MCF 10A (cell line): ENCODE results near the gene PRRT1. TPM values are rescaled to one million over a fixed set of nuclear protein-coding genes. Genes with fewer than 3 reads are reported as not detected.
A peak's percentile ranks its signal among the peaks of the same experiment; 100 is the strongest.
"Not testable (repeated sequence)": the region's sequence is repeated elsewhere in the genome, so short reads cannot be mapped to it uniquely, and the experiment has no call there.

ENCODE experiments used
- BruUV-seq: library from RNA; stranded (reverse); fragments of 400-500 nt; replicated peaks from 2 replicates; lab custom pipeline; 2021; lab: Mats Ljungman, UMichigan
- CTCF ChIA-PET: fragments of 300-600 bp; sonication (Branson Sonifier 250); formaldehyde crosslinking; extraction: SDS; loops from one replicate; lab custom pipeline; 2021; ENCODE audit warnings: antibody characterized with exemption, inconsistent platforms; lab: Yijun Ruan, JAX
- POLR2A ChIA-PET: fragments of 300-600, 350-650 bp; sonication (Branson Sonifier 250); formaldehyde crosslinking; extraction: SDS; loops from one replicate; lab custom pipeline; 2020; ENCODE audit warnings: antibody characterized with exemption, inconsistent platforms; lab: Yijun Ruan, JAX
- DNase-seq: peaks from one replicate; pipeline ENCODE4 v3.0.0-alpha.2; 2018; ENCODE audit not compliant: unreplicated experiment
- H3K27ac Mint-ChIP-seq: one replicate; pipeline ENCODE4 v1.8.0; 2022; ENCODE audit warnings: mild to moderate bottlenecking, low read depth, mixed read lengths; ENCODE audit not compliant: unreplicated experiment
- H3K27me3 Mint-ChIP-seq: one replicate; pipeline ENCODE4 v1.8.0; 2022; ENCODE audit warnings: mixed read lengths; ENCODE audit not compliant: insufficient read depth, unreplicated experiment
- H3K36me3 Mint-ChIP-seq: one replicate; pipeline ENCODE4 v1.8.0; 2022; ENCODE audit warnings: mild to moderate bottlenecking, moderate library complexity, mixed read lengths; ENCODE audit not compliant: insufficient read depth, unreplicated experiment
- H3K4me1 Mint-ChIP-seq: one replicate; pipeline ENCODE4 v1.8.0; 2022; ENCODE audit warnings: mixed read lengths; ENCODE audit not compliant: insufficient read depth, unreplicated experiment
- H3K4me3 Mint-ChIP-seq: one replicate; pipeline ENCODE4 v1.8.0; 2022; ENCODE audit warnings: mild to moderate bottlenecking, moderate library complexity, mixed read lengths; ENCODE audit not compliant: unreplicated experiment
- H3K9me3 Mint-ChIP-seq: one replicate; pipeline ENCODE4 v1.8.0; 2022; ENCODE audit warnings: mixed read lengths; ENCODE audit not compliant: unreplicated experiment
- intact Hi-C: fragments of 100-400 bp; cut with micrococcal nuclease; formaldehyde crosslinking; loops from 2 replicates; pipeline ENCODE4 v1.14.1; 2022
- microRNA-seq: library from miRNA; unstranded; fragments of <30 nt; microRNA quantifications from one replicate; pipeline ENCODE4 v1.2.0, GENCODE V29; 2022
- total RNA-seq: library from RNA; stranded (reverse); gene quantifications from 2 replicates; pipeline ENCODE4 v1.2.3, GENCODE V29; 2022
- TF ChIP-seq, protein P1 (sequence below): fragments of 200-600 bp; IDR thresholded peaks from one replicate; pipeline ENCODE4 v1.8.0; 2022; ENCODE audit warnings: antibody characterized with exemption, mild to moderate bottlenecking; ENCODE audit not compliant: unreplicated experiment

The PRRT1 gene
- total RNA-seq, 1 experiment from 2014 or later, result 0.19 TPM

DNA sequence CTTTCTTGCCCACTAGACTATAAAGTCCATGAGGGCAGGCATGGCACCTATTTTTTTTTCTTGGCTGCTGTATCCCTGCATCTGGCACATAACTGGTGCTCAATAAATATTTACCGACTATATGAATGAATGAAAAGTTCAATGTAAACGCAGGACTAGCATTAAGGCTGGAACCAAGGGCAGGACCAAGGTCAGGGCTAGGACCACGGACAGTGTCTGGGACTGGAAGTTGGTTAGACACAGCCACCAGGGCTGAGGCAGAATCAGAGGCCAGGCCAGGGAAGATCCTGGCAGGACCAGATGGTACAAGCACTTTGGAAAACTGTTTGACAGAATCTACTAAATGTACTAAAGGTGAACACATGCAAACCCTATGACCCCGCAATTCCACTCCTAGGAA is 46.3 kb downstream of the PRRT1 start:
- ChIA-PET CTCF (interaction anchor here (0.6 kb wide), 1 partner anchor 54 kb away, joined by 3 read pairs; no protein-coding TSS in a partner anchor), POLR2A (no interaction called here)
- DNase-seq, result no peak
- Mint-ChIP-seq H3K27ac (no peak overlapping the region), H3K4me1 (peaks cover 33% of the 10 kb centered on the region), H3K27me3 (peaks cover 45% of the 10 kb centered on the region), H3K36me3 (peaks cover 6% of the 10 kb centered on the region), H3K4me3 (no peak overlapping the region), H3K9me3 (peaks cover 9% of the 10 kb centered on the region)
- TF ChIP-seq, protein P1, sequence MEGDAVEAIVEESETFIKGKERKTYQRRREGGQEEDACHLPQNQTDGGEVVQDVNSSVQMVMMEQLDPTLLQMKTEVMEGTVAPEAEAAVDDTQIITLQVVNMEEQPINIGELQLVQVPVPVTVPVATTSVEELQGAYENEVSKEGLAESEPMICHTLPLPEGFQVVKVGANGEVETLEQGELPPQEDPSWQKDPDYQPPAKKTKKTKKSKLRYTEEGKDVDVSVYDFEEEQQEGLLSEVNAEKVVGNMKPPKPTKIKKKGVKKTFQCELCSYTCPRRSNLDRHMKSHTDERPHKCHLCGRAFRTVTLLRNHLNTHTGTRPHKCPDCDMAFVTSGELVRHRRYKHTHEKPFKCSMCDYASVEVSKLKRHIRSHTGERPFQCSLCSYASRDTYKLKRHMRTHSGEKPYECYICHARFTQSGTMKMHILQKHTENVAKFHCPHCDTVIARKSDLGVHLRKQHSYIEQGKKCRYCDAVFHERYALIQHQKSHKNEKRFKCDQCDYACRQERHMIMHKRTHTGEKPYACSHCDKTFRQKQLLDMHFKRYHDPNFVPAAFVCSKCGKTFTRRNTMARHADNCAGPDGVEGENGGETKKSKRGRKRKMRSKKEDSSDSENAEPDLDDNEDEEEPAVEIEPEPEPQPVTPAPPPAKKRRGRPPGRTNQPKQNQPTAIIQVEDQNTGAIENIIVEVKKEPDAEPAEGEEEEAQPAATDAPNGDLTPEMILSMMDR, result no peak
- intact Hi-C loops, result no loop called here
- no TSS peak for BruUV-seq

GRCh38 chr6:32102255-32102654 is 49.5 kb downstream of the PRRT1 start:
- intact Hi-C loops, result no loop called here
- Mint-ChIP-seq H3K27ac (no peak overlapping the region), H3K9me3 (peaks cover 9% of the 10 kb centered on the region), H3K4me3 (no peak overlapping the region), H3K4me1 (peaks cover 14% of the 10 kb centered on the region), H3K36me3 (peaks cover 2% of the 10 kb centered on the region), H3K27me3 (peaks cover 48% of the 10 kb centered on the region)
- ChIA-PET CTCF (interaction anchor here (0.6 to 2.6 kb wide), 4 partner anchors 12 to 26 kb away, joined by 3 to 9 read pairs (median 4); partner anchors contain the start of gene ATF6B), POLR2A (interaction anchor here (0.7 to 2.8 kb wide), 3 partner anchors 8 to 9 kb away, joined by 3 to 8 read pairs (median 4); no protein-coding TSS in a partner anchor)
- BruUV-seq, result no TSS peak
- DNase-seq, result no peak
- TF ChIP-seq, protein P1, result no peak

- POLR2A ChIA-PET, H3K27ac Mint-ChIP-seq, BruUV-seq, H3K36me3 Mint-ChIP-seq, H3K4me3 Mint-ChIP-seq, intact Hi-C loops, H3K4me1 Mint-ChIP-seq, H3K9me3 Mint-ChIP-seq, DNase-seq: not testable (repeated sequence)
- CTCF ChIA-PET, result interaction anchor here (1.3 to 1.6 kb wide), 2 partner anchors 11 to 18 kb away, joined by 6 to 11 read pairs; no protein-coding TSS in a partner anchor
- H3K27me3 Mint-ChIP-seq, result peaks cover 60% of the 10 kb centered on the region
Measured at GRCh38 chr6:32100251-32100650, 51.5 kb downstream of the PRRT1 start.

Small RNA genes within 50 kb of the gene (microRNA-seq; reads per million reads assigned to microRNA genes)
- gene MIR6721 (1.9 reads per million, percentile 13 among the genes with 10 or more reads in this experiment), gene MIR6833 (not detected)

Other genes starting within 250 kb of the PRRT1 start
- gene ZBTB12, start 249.9 kb downstream of the PRRT1 start, total RNA-seq, result 3.6 and 4.0 TPM in 2 replicates
- not detected in 2 replicates for gene C2, start 224.2 kb downstream of the PRRT1 start, total RNA-seq
- gene CFB, start 205.8 kb downstream of the PRRT1 start, total RNA-seq, result 24.5 and 24.6 TPM in 2 replicates
- gene NELFE, start 193.0 kb downstream of the PRRT1 start, total RNA-seq, result 90.7 and 113 TPM in 2 replicates
- gene SKIC2, start 192.8 kb downstream of the PRRT1 start, total RNA-seq, result 53.1 and 66.2 TPM in 2 replicates
- 39.1 and 41.4 TPM in 2 replicates for gene DXO, start 179.8 kb downstream of the PRRT1 start, total RNA-seq
- 7.7 and 16.2 TPM in 2 replicates for gene C4A, start 169.9 kb downstream of the PRRT1 start, total RNA-seq
- gene C4B, start 137.1 kb downstream of the PRRT1 start, total RNA-seq, result 7.7 and 12.7 TPM in 2 replicates
- gene CYP21A2, start 113.5 kb downstream of the PRRT1 start, total RNA-seq, result 0.33 and 0.88 TPM in 2 replicates
- gene TNXB, start 42.6 kb downstream of the PRRT1 start, total RNA-seq, result 3.0 and 4.3 TPM in 2 replicates
- 65.6 and 86.5 TPM in 2 replicates for gene ATF6B, start 23.7 kb downstream of the PRRT1 start, total RNA-seq
- gene FKBPL, start 21.7 kb downstream of the PRRT1 start, total RNA-seq, result 4.8 and 5.8 TPM in 2 replicates
- gene PPT2, start 2.2 kb upstream of the PRRT1 start, total RNA-seq, result 3.7 and 5.4 TPM in 2 replicates
- gene EGFL8, start 12.7 kb upstream of the PRRT1 start, total RNA-seq, result 3.1 and 6.7 TPM in 2 replicates
- gene AGPAT1, start 24.1 kb upstream of the PRRT1 start, total RNA-seq, result 37.8 and 43.4 TPM in 2 replicates
- 28.1 and 29.6 TPM in 2 replicates for gene RNF5, start 26.5 kb upstream of the PRRT1 start, total RNA-seq
- 8.0 and 8.4 TPM in 2 replicates for gene AGER, start 32.3 kb upstream of the PRRT1 start, total RNA-seq
- gene PBX2, start 38.3 kb upstream of the PRRT1 start, total RNA-seq, result 48.1 and 49.2 TPM in 2 replicates
- gene GPSM3, start 40.7 kb upstream of the PRRT1 start, total RNA-seq, result 0.71 and 0.84 TPM in 2 replicates
- not detected in 2 replicates for gene NOTCH4, start 72.1 kb upstream of the PRRT1 start, total RNA-seq
- gene TSBP1, start 220.0 kb upstream of the PRRT1 start, total RNA-seq, result not detected in 2 replicates